ENCODE results near the gene TUBA8. TPM values are rescaled to one million over a fixed set of nuclear protein-coding genes. Genes with fewer than 3 reads are reported as not detected.
A peak's percentile ranks its signal among the peaks of the same experiment; 100 is the strongest.

TUBA8 gene
- total and polyA plus RNA-seq, 8 donors = 3.1 to 4.1 (median 3.5) TPM; not detected in 5

DNA sequence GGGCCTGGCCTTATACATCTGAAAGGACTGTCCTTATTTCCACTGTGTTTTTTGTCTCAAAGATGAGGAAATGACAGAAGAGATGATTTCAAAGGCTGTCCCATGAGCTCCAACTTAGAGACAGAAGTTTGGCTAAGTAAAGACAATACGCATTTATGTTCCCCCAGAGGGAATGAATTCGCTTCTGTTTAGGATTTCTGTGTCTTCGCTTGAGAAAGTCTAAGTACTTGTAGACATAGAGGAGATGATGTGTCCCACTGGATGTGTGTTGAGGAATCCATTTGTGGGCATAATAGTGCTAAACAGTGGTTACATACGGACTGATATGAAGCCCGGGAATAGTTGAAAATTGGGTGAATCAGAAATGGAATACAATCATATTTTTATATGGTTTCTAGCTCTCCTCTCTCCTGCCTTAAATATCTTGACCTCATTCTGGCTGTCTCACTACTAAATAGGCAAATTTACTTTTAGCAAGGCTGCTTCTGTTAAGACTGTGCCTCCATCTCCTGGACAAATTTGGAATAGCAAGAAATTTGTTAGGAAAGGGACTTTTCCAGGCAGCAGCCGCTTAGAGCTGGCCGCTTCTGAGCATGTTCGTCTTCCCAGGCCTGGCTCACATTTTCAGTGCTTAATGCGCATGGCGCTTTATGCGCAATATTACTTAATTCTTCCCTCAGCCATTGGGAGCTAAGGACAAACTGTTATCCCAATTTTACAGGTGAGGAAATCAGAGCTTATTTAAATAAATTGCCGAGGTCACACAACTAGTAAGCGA, 34.7 kb upstream of the TUBA8 start:
- peak in 5 of 7 experiments; percentile 61 to 90 (median 85) for TF ChIP-seq CTCF (IDR thresholded peaks at IDR 0.05)
- TF ChIP-seq POLR2AphosphoS5 (IDR thresholded peaks at IDR 0.05) = peak in 1 of 3 donors; percentile 72
- TF ChIP-seq EP300 (IDR thresholded peaks at IDR 0.05) = no peak
- peak; percentile 60 to 95 for DNase-seq
- H3K27ac ChIP-seq = peak overlapping the region in 4 of 5 donors; percentile 82 to 89 (median 89)
- peak overlapping the region in 1 of 4 donors; percentile 73 for H3K4me3 ChIP-seq
- H3K4me1 ChIP-seq = peaks cover 22 to 43% (median 35%) of the 10 kb centered on the region in 4 donors
- H3K9me3 ChIP-seq = no peaks in the 10 kb centered on the region
- WGBS, 5 donors = 26 to 34% (median 29%) methylated on average over 13 of the region's 13 CpGs
- intact Hi-C loops (cut with DNase I; ENCODE audit: low total_unique reads) = loop anchor here (10.0 kb wide), 1 partner anchor 81 kb away; no protein-coding TSS in a partner anchor
- no peaks in the 10 kb centered on the region for H3K27me3 ChIP-seq
- peaks cover 3 to 17% (median 15%) of the 10 kb centered on the region in 4 donors for H3K36me3 ChIP-seq

DNA sequence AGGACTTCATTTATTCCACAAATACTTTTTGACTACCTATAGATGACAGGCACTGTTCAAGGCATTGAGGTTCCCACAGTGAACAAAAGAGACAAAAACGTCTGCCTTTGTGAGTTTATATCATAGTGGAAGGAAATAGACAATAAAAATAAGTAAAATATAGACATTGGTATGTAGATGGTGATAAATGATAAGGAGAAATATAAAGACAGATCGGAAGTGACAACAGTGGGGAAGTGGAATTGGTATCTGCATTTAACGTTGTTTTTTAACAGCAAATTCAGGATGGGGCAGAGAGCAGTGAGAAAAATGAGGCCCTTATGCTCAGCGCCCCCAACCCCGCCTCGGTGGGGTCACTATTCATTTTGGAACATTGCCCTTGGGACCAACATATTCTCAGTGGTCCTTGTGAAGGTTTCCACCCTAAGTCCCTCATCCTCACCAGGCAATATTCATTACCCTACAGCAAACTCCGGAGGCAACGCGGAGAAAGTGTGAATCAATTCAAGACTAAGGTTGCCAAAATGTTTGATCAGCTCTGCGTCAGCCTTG, 33.4 kb upstream of the TUBA8 start:
- 2 to 6% (median 3%) methylated on average over 10 of the region's 10 CpGs for WGBS, 5 donors
- H3K27ac ChIP-seq = peak overlapping the region; percentile 82 to 89 (median 89)
- intact Hi-C loops (cut with DNase I; ENCODE audit: low total_unique reads) = loop anchor here (10.0 kb wide), 1 partner anchor 82 kb away; no protein-coding TSS in a partner anchor
- no peak for DNase-seq
- H3K4me3 ChIP-seq = peak overlapping the region; percentile 73 to 95 (median 85)
- no peaks in the 10 kb centered on the region for H3K9me3 ChIP-seq
- no peak for TF ChIP-seq POLR2AphosphoS5 (IDR thresholded peaks at IDR 0.05)
- no peak for TF ChIP-seq CTCF (IDR thresholded peaks at IDR 0.05)
- TF ChIP-seq EP300 (IDR thresholded peaks at IDR 0.05) = no peak
- TF ChIP-seq POLR2A (IDR thresholded peaks at IDR 0.05) = no peak
- H3K36me3 ChIP-seq = peaks cover 9 to 30% (median 28%) of the 10 kb centered on the region in 4 donors
- peaks cover 22 to 52% (median 37%) of the 10 kb centered on the region in 4 donors for H3K4me1 ChIP-seq
- no peaks in the 10 kb centered on the region for H3K27me3 ChIP-seq

DNA sequence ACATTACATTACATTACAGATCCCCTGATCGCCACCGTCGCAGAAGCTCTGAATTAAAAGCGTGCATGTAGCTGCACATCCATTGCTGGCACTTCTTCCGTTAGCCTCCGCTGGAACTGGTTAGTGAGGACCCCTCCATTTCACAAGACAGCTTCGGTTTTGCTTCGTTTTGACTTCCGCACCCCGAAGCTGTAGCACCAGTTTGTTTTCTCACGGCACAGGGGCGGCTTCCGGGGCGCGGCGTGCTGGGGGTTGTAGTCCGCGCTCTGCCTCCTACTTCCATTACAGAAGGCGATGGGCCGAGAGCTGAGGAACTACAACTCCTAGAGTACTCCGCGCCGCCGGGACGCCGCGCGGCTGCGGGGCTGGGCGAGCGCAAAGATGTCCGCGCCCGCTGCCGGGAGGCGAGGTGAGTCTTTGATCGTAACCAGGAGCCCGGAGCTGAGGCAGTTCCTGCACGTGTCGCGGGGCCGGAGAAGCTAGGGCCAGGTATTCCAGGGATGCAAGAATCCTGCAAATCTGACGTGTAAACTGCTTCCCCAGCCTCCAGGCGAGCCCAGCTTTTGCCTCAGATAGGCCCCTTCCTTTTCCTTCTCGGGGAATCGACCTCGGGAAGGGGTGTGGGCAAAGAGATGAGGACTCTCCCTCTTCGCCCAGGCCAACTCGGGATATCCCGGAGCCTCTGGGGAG, 32.8 kb upstream of the TUBA8 start, which contains the start of gene PEX26:
PEX26 (plus strand) TSS at position 352 of the 690 bp plus-strand sequence. CDS start 387 bp downstream, outside the sequence.
- peak; percentile 96 to 99 for DNase-seq
- Histone ChIP-seq H3K4me1 (peaks cover 22 to 52% (median 37%) of the 10 kb centered on the region in 4 donors), H3K36me3 (peaks cover 9 to 36% (median 34%) of the 10 kb centered on the region in 4 donors), H3K27ac (peak within 1 kb of the TSS; percentile 82 to 89 (median 89)), H3K4me3 (peak within 1 kb of the TSS; percentile 73 to 95 (median 85)), H3K27me3 (no peaks in the 10 kb centered on the region), H3K9me3 (no peaks in the 10 kb centered on the region)
- WGBS, 5 donors = 0 to 1% (median 0%) methylated on average over 32 to 50 of the region's 50 CpGs
- intact Hi-C loops (cut with DNase I; ENCODE audit: low total_unique reads) = loop anchor here (10.0 kb wide), 1 partner anchor 83 kb away; no protein-coding TSS in a partner anchor
- TF ChIP-seq EP300 (IDR thresholded peaks at IDR 0.05) (no peak), POLR2AphosphoS5 (IDR thresholded peaks at IDR 0.05) (peak; percentile 63 to 92 (median 84)), POLR2A (IDR thresholded peaks at IDR 0.05) (no peak), CTCF (IDR thresholded peaks at IDR 0.05) (no peak)
